ENCODE results near the gene ARHGDIB. TPM values are rescaled to one million over a fixed set of nuclear protein-coding genes. Genes with fewer than 3 reads are reported as not detected.

The ARHGDIB gene
- total and polyA plus RNA-seq, 2 donors (not counting 1 experiment from before 2014, with no cell fraction given): 8.3 to 43.7 TPM

- Histone ChIP-seq H3K4me3 (replicated peaks in 1 of 4; ENCODE audit: control extremely low read depth in 1 of 4, insufficient read depth in 1 of 4, low read depth in 3 of 4, low read length in 4 of 4) (no peak overlapping the region), H3K27me3 (ENCODE audit: control insufficient read depth, insufficient read depth, low read length) (no peaks in the 10 kb centered on the region), H2AFZ (ENCODE audit: low read length) (no peak overlapping the region), H3K79me2 (ENCODE audit: control insufficient read depth, insufficient read depth, low read length) (no peaks in the 10 kb centered on the region), H3K36me3 (ENCODE audit: control insufficient read depth, insufficient read depth, low read length) (no peaks in the 10 kb centered on the region), H3K27ac (ENCODE audit: insufficient read depth, low read length) (no peak overlapping the region), H3K4me2 (ENCODE audit: extremely low read depth, insufficient read depth, low read length) (no peak overlapping the region), H3K9me3 (ENCODE audit: control insufficient read depth, insufficient read depth, low read depth, low read length) (no peaks in the 10 kb centered on the region), H3K4me1 (ENCODE audit: control insufficient read depth, extremely low read depth, insufficient read depth, low read length) (no peaks in the 10 kb centered on the region), H4K20me1 (ENCODE audit: control insufficient read depth, extremely low read depth, insufficient read depth, low read length) (no peaks in the 10 kb centered on the region), H3K9ac (ENCODE audit: insufficient read depth, low read length) (no peak overlapping the region)
- TF ChIP-seq EZH2 (IDR thresholded peaks at IDR 0.05; ENCODE audit: low read length, missing control alignments) (no peak), CTCF (conservative IDR thresholded peaks at IDR 0.05 in 1 of 2, IDR thresholded peaks at IDR 0.05 in 1 of 2; ENCODE audit: low read depth in 1 of 2, low read length in 2 of 2) (no peak)
- DNase-seq (ENCODE audit: low read depth in 2 of 2): no peak
Observed at GRCh38 chr12:14986449-14986848, 25.0 kb upstream of the ARHGDIB start.

GRCh38 chr12:14984766-14985285 lies 23.4 kb upstream of the ARHGDIB start:
- Histone ChIP-seq H3K9ac (ENCODE audit: insufficient read depth, low read length) (no peak overlapping the region), H3K9me3 (ENCODE audit: control insufficient read depth, insufficient read depth, low read depth, low read length) (no peaks in the 10 kb centered on the region), H3K4me3 (replicated peaks in 1 of 4; ENCODE audit: control extremely low read depth in 1 of 4, insufficient read depth in 1 of 4, low read depth in 3 of 4, low read length in 4 of 4) (no peak overlapping the region), H3K4me1 (ENCODE audit: control insufficient read depth, extremely low read depth, insufficient read depth, low read length) (no peaks in the 10 kb centered on the region), H4K20me1 (ENCODE audit: control insufficient read depth, extremely low read depth, insufficient read depth, low read length) (no peaks in the 10 kb centered on the region), H3K27me3 (ENCODE audit: control insufficient read depth, insufficient read depth, low read length) (no peaks in the 10 kb centered on the region), H3K4me2 (ENCODE audit: extremely low read depth, insufficient read depth, low read length) (no peak overlapping the region), H3K79me2 (ENCODE audit: control insufficient read depth, insufficient read depth, low read length) (no peaks in the 10 kb centered on the region), H3K27ac (ENCODE audit: insufficient read depth, low read length) (no peak overlapping the region), H3K36me3 (ENCODE audit: control insufficient read depth, insufficient read depth, low read length) (no peaks in the 10 kb centered on the region), H2AFZ (ENCODE audit: low read length) (no peak overlapping the region)
- TF ChIP-seq EZH2 (IDR thresholded peaks at IDR 0.05; ENCODE audit: low read length, missing control alignments): no peak
- TF ChIP-seq CTCF (conservative IDR thresholded peaks at IDR 0.05 in 1 of 2, IDR thresholded peaks at IDR 0.05 in 1 of 2; ENCODE audit: low read depth in 1 of 2, low read length in 2 of 2): no peak
- DNase-seq (ENCODE audit: low read depth in 2 of 2): no peak

GRCh38 chr12:14984036-14984435 lies 22.6 kb upstream of the ARHGDIB start:
- no peak overlapping the region for H3K4me2 ChIP-seq (ENCODE audit: extremely low read depth, insufficient read depth, low read length)
- H4K20me1 ChIP-seq (ENCODE audit: control insufficient read depth, extremely low read depth, insufficient read depth, low read length): no peaks in the 10 kb centered on the region
- no peak for TF ChIP-seq CTCF (conservative IDR thresholded peaks at IDR 0.05 in 1 of 2, IDR thresholded peaks at IDR 0.05 in 1 of 2; ENCODE audit: low read depth in 1 of 2, low read length in 2 of 2)
- no peak for TF ChIP-seq EZH2 (IDR thresholded peaks at IDR 0.05; ENCODE audit: low read length, missing control alignments)
- no peak overlapping the region for H3K9ac ChIP-seq (ENCODE audit: insufficient read depth, low read length)
- H3K36me3 ChIP-seq (ENCODE audit: control insufficient read depth, insufficient read depth, low read length): no peaks in the 10 kb centered on the region
- H3K9me3 ChIP-seq (ENCODE audit: control insufficient read depth, insufficient read depth, low read depth, low read length): no peaks in the 10 kb centered on the region
- H3K27me3 ChIP-seq (ENCODE audit: control insufficient read depth, insufficient read depth, low read length): no peaks in the 10 kb centered on the region
- no peaks in the 10 kb centered on the region for H3K79me2 ChIP-seq (ENCODE audit: control insufficient read depth, insufficient read depth, low read length)
- H3K4me3 ChIP-seq (replicated peaks in 1 of 4; ENCODE audit: control extremely low read depth in 1 of 4, insufficient read depth in 1 of 4, low read depth in 3 of 4, low read length in 4 of 4): no peak overlapping the region
- DNase-seq (ENCODE audit: low read depth in 2 of 2): no peak
- H3K27ac ChIP-seq (ENCODE audit: insufficient read depth, low read length): no peak overlapping the region
- no peak overlapping the region for H2AFZ ChIP-seq (ENCODE audit: low read length)
- no peaks in the 10 kb centered on the region for H3K4me1 ChIP-seq (ENCODE audit: control insufficient read depth, extremely low read depth, insufficient read depth, low read length)

Measured in fibroblast of lung (primary cell).